Measurements from ENCODE around the gene STARD8.

STARD8 gene

GRCh38 chrX:68692651-68693050, 45.2 kb downstream of the STARD8 start:
- no peak for DNase-seq

- peak; percentile 85 for DNase-seq
These were observed 46.3 kb downstream of the STARD8 start for GRCh38 chrX:68693481-68694434.

- DNase-seq, result no peak
These were observed 47.2 kb downstream of the STARD8 start for GRCh38 chrX:68694435-68695205.

- no peak for DNase-seq
These were observed 47.9 kb downstream of the STARD8 start for GRCh38 chrX:68695206-68695845.

- DNase-seq, result no peak
These were observed 49.0 kb downstream of the STARD8 start for GRCh38 chrX:68696267-68696990.

- DNase-seq, result no peak
These were observed 49.6 kb downstream of the STARD8 start for GRCh38 chrX:68697036-68697435.

GRCh38 chrX:68697465-68698125, 50.1 kb downstream of the STARD8 start:
- no peak for DNase-seq

GRCh38 chrX:68698942-68699341, 51.5 kb downstream of the STARD8 start:
- no peak for DNase-seq

GRCh38 chrX:68699960-68700746, 52.7 kb downstream of the STARD8 start:
- DNase-seq, result no peak

GRCh38 chrX:68703369-68703768, 55.9 kb downstream of the STARD8 start:
- no peak for DNase-seq

GRCh38 chrX:68703846-68704245, 56.4 kb downstream of the STARD8 start:
- no peak for DNase-seq

GRCh38 chrX:68705986-68706385, 58.5 kb downstream of the STARD8 start:
- no peak for DNase-seq

- DNase-seq, result no peak
These were observed 61.2 kb downstream of the STARD8 start for GRCh38 chrX:68708503-68709290.

- DNase-seq, result no peak
These were observed 63.6 kb downstream of the STARD8 start for GRCh38 chrX:68710870-68711576.

- DNase-seq, result no peak
These were observed 64.4 kb downstream of the STARD8 start for GRCh38 chrX:68711845-68712244.

- no peak for DNase-seq
These were observed 67.4 kb downstream of the STARD8 start for GRCh38 chrX:68714856-68715255.

- DNase-seq, result no peak
These were observed 69.7 kb downstream of the STARD8 start for GRCh38 chrX:68717196-68717595.

GRCh38 chrX:68717663-68718442, 70.4 kb downstream of the STARD8 start:
- DNase-seq, result no peak

GRCh38 chrX:68718443-68718820, 71.0 kb downstream of the STARD8 start:
- DNase-seq, result no peak
